HCT116 (cell line): ENCODE data around the gene MCAM.

Experiments used
- CEBPB ChIP-seq: IDR thresholded peaks from 2 replicates; pipeline ENCODE4 v1.6.1; 2012; ENCODE audit warnings: low read depth
- CTCF ChIP-seq, 3 experiments: fragments of 200-600 bp in 1 of 3; sonication (generic) in 1 of 3; IDR thresholded peaks in 2 of 3; conservative IDR thresholded peaks in 1 of 3; 2 replicates each; pipeline ENCODE4 v1.5.1; 2012 to 2017; ENCODE audit warnings: low read depth in 2 of 3, low read length in 2 of 3, antibody characterized with exemption in 1 of 3, borderline replicate concordance in 1 of 3, control low read depth in 1 of 3, mild to moderate bottlenecking in 1 of 3, mixed read lengths in 1 of 3, mixed run types in 1 of 3, moderate library complexity in 1 of 3; ENCODE audit not compliant: insufficient read depth in 1 of 3
- EZH2 ChIP-seq: fragments of 200-600 bp; sonication (generic); IDR thresholded peaks from 2 replicates; pipeline ENCODE4 v1.6.1; 2017; ENCODE audit warnings: antibody characterized with exemption, mixed run types
- EZH2phosphoT487 ChIP-seq: fragments of 200-600 bp; IDR thresholded peaks from 2 replicates; pipeline ENCODE4 v1.6.1; 2018; ENCODE audit warnings: antibody characterized with exemption, borderline replicate concordance
- FOSL1 ChIP-seq: IDR thresholded peaks from 2 replicates; pipeline ENCODE4 v1.6.1; 2012; ENCODE audit warnings: low read depth
- JUND ChIP-seq: IDR thresholded peaks from 2 replicates; pipeline ENCODE4 v1.6.1; 2012
- POLR2A ChIP-seq: IDR thresholded peaks from 2 replicates; pipeline ENCODE4 v1.7.0; 2011; ENCODE audit warnings: borderline replicate concordance; ENCODE audit not compliant: insufficient read depth, insufficient read length; ENCODE audit errors: extremely low read depth
- POLR2AphosphoS5 ChIP-seq: IDR thresholded peaks from 2 replicates; pipeline ENCODE4 v1.6.1; 2011; ENCODE audit warnings: mild to moderate bottlenecking, low read depth, low read length, moderate library complexity
- RAD21 ChIP-seq: IDR thresholded peaks from 2 replicates; pipeline ENCODE4 v1.6.1; 2012; ENCODE audit warnings: low read depth, mild to moderate bottlenecking
- YY1 ChIP-seq: IDR thresholded peaks from 2 replicates; pipeline ENCODE4 v1.6.1; 2011; ENCODE audit warnings: low read length, low read depth, moderate library complexity, mild to moderate bottlenecking; ENCODE audit not compliant: insufficient replicate concordance; ENCODE audit errors: extremely low read depth
- TF ChIP-seq, protein P1 (sequence below): IDR thresholded peaks from 2 replicates; pipeline ENCODE4 v1.6.1; 2012
- TF ChIP-seq, protein P2 (sequence below): IDR thresholded peaks from 2 replicates; pipeline ENCODE4 v1.6.1; 2012

DNA sequence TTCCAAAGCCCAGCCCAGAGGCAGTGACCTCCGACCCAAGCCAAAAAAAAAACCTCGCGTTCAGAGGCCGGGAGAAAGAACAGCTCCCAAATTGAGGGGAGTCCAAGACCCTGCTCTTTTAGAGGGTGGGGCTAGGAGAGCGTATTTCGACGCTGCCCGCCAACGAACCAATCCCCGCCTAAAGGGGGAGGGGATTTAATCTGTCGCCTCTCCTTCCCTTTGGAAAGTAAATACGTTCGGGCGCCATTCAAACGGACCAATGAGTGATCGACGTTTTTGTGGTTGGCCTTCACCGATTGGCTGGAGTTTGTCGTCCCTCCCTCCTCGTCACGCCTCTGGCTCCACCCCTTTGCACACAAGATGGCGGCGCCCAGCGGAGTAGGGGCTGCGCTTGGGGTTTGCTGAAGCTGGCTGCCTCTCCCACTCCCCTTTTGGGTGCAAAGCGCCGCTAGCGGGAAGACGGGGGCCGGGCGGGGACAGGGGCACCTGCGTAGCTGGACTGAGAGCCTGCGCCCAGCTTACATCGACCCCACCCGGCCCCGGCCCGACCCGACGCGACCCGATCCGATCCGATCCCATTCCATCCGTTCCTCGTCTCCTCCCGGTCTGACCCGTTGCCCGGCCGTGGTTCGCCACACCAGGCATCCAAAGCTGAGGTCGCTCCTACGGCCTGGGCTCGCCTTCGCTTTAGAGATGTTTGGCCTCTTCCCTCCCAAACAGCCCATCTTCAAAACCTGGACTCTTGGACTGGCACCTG, 17.4 kb upstream of the MCAM start, which contains the start of gene RNF26:
- TF ChIP-seq POLR2A (no peak), CTCF (IDR thresholded peaks at IDR 0.05 in 2 of 3, conservative IDR thresholded peaks at IDR 0.05 in 1 of 3; ENCODE audit: borderline replicate concordance in 1 of 3, insufficient read depth in 1 of 3, low read depth in 2 of 3, low read length in 2 of 3) (no peak), EZH2phosphoT487 (no peak), CEBPB (no peak), YY1 (peak; percentile 98), POLR2AphosphoS5 (peak; percentile 83), FOSL1 (no peak), RAD21 (no peak), JUND (no peak), EZH2 (no peak)
- TF ChIP-seq, protein P1, sequence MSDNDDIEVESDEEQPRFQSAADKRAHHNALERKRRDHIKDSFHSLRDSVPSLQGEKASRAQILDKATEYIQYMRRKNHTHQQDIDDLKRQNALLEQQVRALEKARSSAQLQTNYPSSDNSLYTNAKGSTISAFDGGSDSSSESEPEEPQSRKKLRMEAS, result no peak
- TF ChIP-seq, protein P2, sequence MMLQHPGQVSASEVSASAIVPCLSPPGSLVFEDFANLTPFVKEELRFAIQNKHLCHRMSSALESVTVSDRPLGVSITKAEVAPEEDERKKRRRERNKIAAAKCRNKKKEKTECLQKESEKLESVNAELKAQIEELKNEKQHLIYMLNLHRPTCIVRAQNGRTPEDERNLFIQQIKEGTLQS, result no peak
